SW 1271 (cell line): ENCODE measurements around the gene RALB.
"Not testable (repeated sequence)": the region's sequence is repeated elsewhere in the genome, so short reads cannot be mapped to it uniquely, and the experiment has no call there.

Source experiments
- DNase-seq, 2 experiments: peaks; one replicate each; lab custom pipeline; 2025; lab: John Stamatoyannopoulos, UW

Gene RALB

GRCh38 chr2:120243211-120243610 lies 9.4 kb upstream of the RALB start:
- DNase-seq: no peak

- no peak for DNase-seq
Measured at GRCh38 chr2:120243875-120244553, 8.6 kb upstream of the RALB start.

- DNase-seq: no peak
Measured at GRCh38 chr2:120244656-120245519, 7.8 kb upstream of the RALB start.

GRCh38 chr2:120245520-120246332 lies 6.9 kb upstream of the RALB start:
- DNase-seq: no peak

GRCh38 chr2:120246546-120247300 lies 5.9 kb upstream of the RALB start:
- DNase-seq: no peak

GRCh38 chr2:120247851-120248250 lies 4.8 kb upstream of the RALB start:
- DNase-seq: no peak

- no peak for DNase-seq
Measured at GRCh38 chr2:120250640-120251039, 2.0 kb upstream of the RALB start.

- no peak for DNase-seq
Measured at GRCh38 chr2:120251078-120251477, 1.6 kb upstream of the RALB start.

GRCh38 chr2:120251880-120252224 lies 800 bp upstream of the RALB start:
- no peak for DNase-seq

GRCh38 chr2:120253021-120253882 lies 600 bp downstream of the RALB start:
- DNase-seq: peak; percentile 32 to 52

- DNase-seq: no peak
Measured at GRCh38 chr2:120254178-120254577, 1.5 kb downstream of the RALB start.

GRCh38 chr2:120255071-120255470 lies 2.4 kb downstream of the RALB start:
- no peak for DNase-seq

- no peak for DNase-seq
Measured at GRCh38 chr2:120255986-120256650, 3.5 kb downstream of the RALB start.

- DNase-seq: no peak
Measured at GRCh38 chr2:120256651-120257000, 4.0 kb downstream of the RALB start.

GRCh38 chr2:120257522-120257921 lies 4.9 kb downstream of the RALB start:
- DNase-seq: no peak

GRCh38 chr2:120258196-120258595 lies 5.5 kb downstream of the RALB start:
- no peak for DNase-seq

GRCh38 chr2:120259939-120260338 lies 7.3 kb downstream of the RALB start:
- not testable (repeated sequence) for DNase-seq

GRCh38 chr2:120260736-120261135 lies 8.1 kb downstream of the RALB start:
- no peak for DNase-seq

- no peak for DNase-seq
Measured at GRCh38 chr2:120261387-120262006, 8.8 kb downstream of the RALB start.

- no peak for DNase-seq
Measured at GRCh38 chr2:120262150-120262549, 9.5 kb downstream of the RALB start.
